HepG2 (cell line): Measurements from ENCODE around the gene LAMA5. TPM values are rescaled to one million over a fixed set of nuclear protein-coding genes. Genes with fewer than 3 reads are reported as not detected.

ENCODE experiments used
- CENPX ChIP-seq: sonication (generic); formaldehyde crosslinking; IDR thresholded peaks from 2 replicates; pipeline ENCODE4 v1.9.0; 2021; ENCODE audit warnings: mild to moderate bottlenecking, missing genetic modification reagents, moderate library complexity
- GPN1 ChIP-seq: sonication (generic); formaldehyde crosslinking; IDR thresholded peaks from 2 replicates; pipeline ENCODE4 v1.5.1; 2020; ENCODE audit warnings: missing genetic modification reagents, borderline replicate concordance
- HNF1A ChIP-seq, 2 experiments: sonication (generic) in 1 of 2; formaldehyde crosslinking in 1 of 2; IDR thresholded peaks; 2 replicates each; pipeline versions ENCODE4 v1.4.0 to v1.6.1; 2016 to 2020; ENCODE audit warnings: borderline replicate concordance in 1 of 2, low read depth in 1 of 2, mild to moderate bottlenecking in 1 of 2, missing genetic modification reagents in 1 of 2
- HNRNPK ChIP-seq: fragments of 200-400 bp; formaldehyde crosslinking; IDR thresholded peaks from 2 replicates; pipeline ENCODE4 v1.6.1; 2018; ENCODE audit warnings: low read length, low read depth, moderate library complexity, mild to moderate bottlenecking; ENCODE audit not compliant: poor library complexity, severe bottlenecking
- KDM5B ChIP-seq: sonication (generic); formaldehyde crosslinking; IDR thresholded peaks from 2 replicates; pipeline ENCODE4 v1.4.0; 2020; ENCODE audit warnings: missing genetic modification reagents, mild to moderate bottlenecking, borderline replicate concordance
- NRL ChIP-seq: sonication (generic); formaldehyde crosslinking; IDR thresholded peaks from 2 replicates; pipeline ENCODE4 v1.5.0; 2020; ENCODE audit warnings: missing genetic modification reagents, mild to moderate bottlenecking, moderate library complexity, borderline replicate concordance
- PPARG ChIP-seq: conservative IDR thresholded peaks from 2 replicates; pipeline ENCODE4 v1.6.1; 2016; ENCODE audit warnings: missing biosample characterization, missing genetic modification reagents
- RAD21 ChIP-seq: fragments of 450-650 bp; formaldehyde crosslinking; IDR thresholded peaks from 2 replicates; pipeline ENCODE4 v1.5.0; 2020; ENCODE audit warnings: mild to moderate bottlenecking
- SP5 ChIP-seq: IDR thresholded peaks from 2 replicates; pipeline ENCODE4 v1.6.1; 2016; ENCODE audit warnings: low read depth, borderline replicate concordance
- ZBTB34 ChIP-seq: sonication (generic); formaldehyde crosslinking; IDR thresholded peaks from 2 replicates; pipeline ENCODE4 v1.8.0; 2022; ENCODE audit warnings: mild to moderate bottlenecking, missing genetic modification reagents
- ZNF20 ChIP-seq: sonication (generic); formaldehyde crosslinking; IDR thresholded peaks from 2 replicates; pipeline ENCODE4 v1.4.0; 2020; ENCODE audit warnings: mild to moderate bottlenecking, moderate library complexity, missing genetic modification reagents
- ZNF282 ChIP-seq: fragments of 450-650 bp; IDR thresholded peaks from 2 replicates; pipeline ENCODE4 v1.6.1; 2018; ENCODE audit not compliant: partially characterized antibody
- ZNF335 ChIP-seq: sonication (generic); formaldehyde crosslinking; IDR thresholded peaks from 2 replicates; pipeline ENCODE4 v1.4.0; 2020; ENCODE audit warnings: missing genetic modification reagents
- ZNF383 ChIP-seq: sonication (generic); formaldehyde crosslinking; IDR thresholded peaks from 2 replicates; pipeline ENCODE4 v1.4.0; 2020; ENCODE audit warnings: missing genetic modification reagents, mild to moderate bottlenecking, borderline replicate concordance
- ZNF512B ChIP-seq: sonication (generic); formaldehyde crosslinking; IDR thresholded peaks from 2 replicates; pipeline ENCODE4 v1.5.1; 2020; ENCODE audit warnings: missing genetic modification reagents, mild to moderate bottlenecking, borderline replicate concordance
- ZNF619 ChIP-seq: sonication (generic); formaldehyde crosslinking; IDR thresholded peaks from 2 replicates; pipeline ENCODE4 v1.4.0; 2020; ENCODE audit warnings: mild to moderate bottlenecking, missing genetic modification reagents
- polyA plus RNA-seq, 8 experiments: library from polyadenylated mRNA; depleted of rRNA in 3 of 8; stranded (reverse) in 7 of 8; unstranded in 1 of 8; fragments of >200 nt; fragmentation: Illumina TruSeq in 4 of 8; extraction: Trizol in 4 of 8; gene quantifications; 2 replicates each; pipeline versions ENCODE4 v1.2.1 to v1.2.3, GENCODE V29; 2011 to 2016; ENCODE audit warnings: low read depth in 4 of 8, missing spikeins in 1 of 8, mixed read lengths in 1 of 8; ENCODE audit not compliant: insufficient read depth in 1 of 8
- total RNA-seq, 5 experiments: library from RNA; depleted of rRNA; stranded (reverse); fragments of >200 nt; fragmentation: Illumina TruSeq; extraction: Trizol; gene quantifications; 2 replicates each; pipeline ENCODE4 v1.2.3, GENCODE V29; 2016; ENCODE audit warnings: low read depth in 1 of 5
- TF ChIP-seq, protein P1 (sequence below): sonication (generic); formaldehyde crosslinking; IDR thresholded peaks from 2 replicates; pipeline ENCODE4 v1.4.0; 2020; ENCODE audit warnings: mild to moderate bottlenecking, missing genetic modification reagents
- TF ChIP-seq, protein P2 (sequence below): sonication (generic); formaldehyde crosslinking; IDR thresholded peaks from 2 replicates; pipeline ENCODE4 v1.5.1; 2020; ENCODE audit warnings: missing genetic modification reagents, mild to moderate bottlenecking, borderline replicate concordance

The LAMA5 gene
- total and polyA plus RNA-seq, 2 of the 13 experiments (the other 11 are each of a cell fraction or from before 2014, with no cell fraction given) = 21.0 to 44.7 TPM

DNA sequence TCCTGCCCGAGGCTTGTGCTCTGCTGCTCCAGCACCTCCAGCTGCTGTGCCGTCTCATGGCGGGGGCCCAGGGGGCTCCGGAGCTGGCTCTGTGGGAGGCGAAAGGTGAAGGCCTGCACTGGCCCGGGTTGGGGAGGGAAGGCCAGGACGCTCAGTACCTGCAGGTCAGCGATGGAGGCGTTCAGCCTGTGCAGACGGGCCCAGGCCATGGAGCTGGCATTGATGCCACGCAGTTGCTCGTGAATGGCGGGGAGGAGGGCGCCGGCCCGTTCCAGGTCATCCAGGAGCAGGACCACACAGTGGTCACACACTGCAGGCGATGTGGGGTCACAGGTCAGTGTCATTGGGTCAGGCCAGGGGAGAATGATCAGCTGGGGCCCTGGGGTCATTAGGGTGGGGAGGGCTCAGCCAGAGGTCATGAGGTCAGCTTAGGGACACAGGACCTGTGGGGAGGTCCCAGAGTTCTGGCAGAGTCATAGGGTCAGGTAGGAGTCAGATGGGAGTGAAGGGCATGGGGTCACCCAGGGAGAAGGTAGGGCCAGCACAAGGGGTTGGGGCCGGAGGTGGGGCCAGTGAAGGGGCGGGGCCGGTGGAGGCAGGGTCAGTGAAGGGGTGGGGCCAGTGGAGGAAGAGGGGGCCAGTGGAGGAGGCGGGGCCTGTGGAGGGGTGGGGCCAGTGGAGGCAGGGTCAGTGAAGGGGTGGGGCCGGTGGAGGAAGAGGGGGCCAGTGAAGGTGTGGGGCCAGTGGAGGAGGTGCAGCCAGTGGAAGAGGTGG, 46.3 kb downstream of the LAMA5 start (continued):
- TF ChIP-seq GPN1 = no peak
- TF ChIP-seq, protein P1, sequence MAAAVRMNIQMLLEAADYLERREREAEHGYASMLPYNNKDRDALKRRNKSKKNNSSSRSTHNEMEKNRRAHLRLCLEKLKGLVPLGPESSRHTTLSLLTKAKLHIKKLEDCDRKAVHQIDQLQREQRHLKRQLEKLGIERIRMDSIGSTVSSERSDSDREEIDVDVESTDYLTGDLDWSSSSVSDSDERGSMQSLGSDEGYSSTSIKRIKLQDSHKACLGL = no peak
- TF ChIP-seq PPARG = no peak
- TF ChIP-seq ZNF20 (CRISPR knock-in tag) = no peak
- TF ChIP-seq KDM5B (CRISPR knock-in tag) = no peak
- TF ChIP-seq NRL = peak; percentile 58; the same call in 1 of the 2 replicates
- TF ChIP-seq ZNF383 (CRISPR knock-in tag) = no peak
- TF ChIP-seq RAD21 (CRISPR knock-in tag) = no peak
- TF ChIP-seq, protein P2, sequence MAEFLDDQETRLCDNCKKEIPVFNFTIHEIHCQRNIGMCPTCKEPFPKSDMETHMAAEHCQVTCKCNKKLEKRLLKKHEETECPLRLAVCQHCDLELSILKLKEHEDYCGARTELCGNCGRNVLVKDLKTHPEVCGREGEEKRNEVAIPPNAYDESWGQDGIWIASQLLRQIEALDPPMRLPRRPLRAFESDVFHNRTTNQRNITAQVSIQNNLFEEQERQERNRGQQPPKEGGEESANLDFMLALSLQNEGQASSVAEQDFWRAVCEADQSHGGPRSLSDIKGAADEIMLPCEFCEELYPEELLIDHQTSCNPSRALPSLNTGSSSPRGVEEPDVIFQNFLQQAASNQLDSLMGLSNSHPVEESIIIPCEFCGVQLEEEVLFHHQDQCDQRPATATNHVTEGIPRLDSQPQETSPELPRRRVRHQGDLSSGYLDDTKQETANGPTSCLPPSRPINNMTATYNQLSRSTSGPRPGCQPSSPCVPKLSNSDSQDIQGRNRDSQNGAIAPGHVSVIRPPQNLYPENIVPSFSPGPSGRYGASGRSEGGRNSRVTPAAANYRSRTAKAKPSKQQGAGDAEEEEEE (CRISPR knock-in tag) = no peak
- TF ChIP-seq ZNF335 (CRISPR knock-in tag) = no peak
- TF ChIP-seq ZNF282 = no peak
- TF ChIP-seq ZNF512B (CRISPR knock-in tag) = no peak
- no peak for TF ChIP-seq HNF1A (IDR thresholded peaks at IDR 0.05; ENCODE audit: low read depth)
- TF ChIP-seq HNF1A (CRISPR knock-in tag; IDR thresholded peaks at IDR 0.05; ENCODE audit: borderline replicate concordance) = no peak
- TF ChIP-seq HNRNPK = no peak
- TF ChIP-seq ZNF619 (CRISPR knock-in tag) = no peak
- no peak for TF ChIP-seq ZBTB34 (CRISPR knock-in tag)
- TF ChIP-seq SP5 (CRISPR knock-in tag) = no peak
- TF ChIP-seq CENPX (CRISPR knock-in tag) = no peak
